Measurements from ENCODE around the gene NOS2.
"Not testable (repeated sequence)": the region's sequence is repeated elsewhere in the genome, so short reads cannot be mapped to it uniquely, and the experiment has no call there.

The NOS2 gene

GRCh38 chr17:27788919-27789318 is 11.4 kb downstream of the NOS2 start:
- DNase-seq (ENCODE audit: low read depth, low spot score) = no peak

DNA sequence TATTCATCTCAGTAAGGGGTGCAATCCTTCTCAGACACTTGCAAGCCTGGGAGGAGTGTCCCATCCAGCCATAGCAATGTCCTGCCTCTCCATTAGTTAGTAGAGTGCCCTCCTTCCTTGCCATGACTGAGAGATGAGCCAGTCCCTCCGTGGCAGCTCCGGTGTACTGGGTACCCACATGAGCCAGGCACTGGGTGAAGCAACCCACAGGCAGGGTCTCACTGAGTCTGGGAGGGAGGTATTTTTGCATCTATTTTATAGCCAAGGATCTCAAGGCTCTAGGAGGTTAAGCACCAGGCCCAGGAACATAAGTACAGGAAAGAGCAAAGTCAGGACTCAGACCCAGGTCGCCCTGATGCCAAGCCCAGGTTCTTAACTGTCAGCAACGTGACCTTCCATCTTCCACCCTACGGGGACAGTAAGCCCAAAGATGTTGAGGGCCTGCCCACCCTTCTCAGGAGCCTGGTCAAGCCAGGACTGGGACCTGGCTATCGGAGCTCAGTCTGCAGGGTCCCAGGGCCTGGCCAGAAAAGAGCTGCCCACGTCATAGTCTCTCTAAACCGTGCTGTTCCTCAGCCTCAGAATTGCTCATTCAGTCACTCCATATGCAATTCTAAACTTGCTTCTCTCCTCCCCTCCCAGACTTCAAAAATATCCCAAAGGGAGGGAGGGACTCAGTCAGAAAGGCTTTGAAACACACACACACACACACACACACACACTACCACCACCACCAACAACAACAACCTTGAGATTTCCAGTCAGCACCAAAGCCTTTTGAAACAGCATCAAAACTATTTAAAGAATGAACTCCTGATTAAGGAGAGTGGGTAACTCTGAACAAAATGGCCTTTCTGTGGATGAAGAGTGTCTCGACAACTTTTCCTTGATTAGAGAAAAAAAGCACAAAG is 16.6 kb downstream of the NOS2 start:
- no peak for DNase-seq (ENCODE audit: low read depth, low spot score)

DNA sequence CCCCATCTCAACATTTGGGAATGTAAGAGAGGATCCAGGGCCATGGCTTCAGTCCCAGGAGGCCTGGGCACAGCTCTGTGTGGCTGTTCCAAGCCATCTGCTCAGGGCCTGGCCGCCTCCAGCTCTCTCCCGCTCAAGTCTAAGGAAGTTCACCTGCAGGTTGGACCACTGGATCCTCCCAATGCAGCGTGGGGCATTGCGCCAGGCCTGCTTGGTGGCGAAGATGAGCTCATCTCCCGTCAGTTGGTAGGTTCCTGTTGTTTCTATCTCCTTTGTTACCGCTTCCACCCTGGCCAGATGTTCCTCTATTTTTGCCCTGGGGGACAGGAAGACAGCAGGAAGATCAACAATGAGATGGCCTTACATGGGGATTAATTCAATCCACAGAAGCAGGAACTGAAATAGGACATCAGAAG is 17.5 kb downstream of the NOS2 start:
- no peak for DNase-seq (ENCODE audit: low read depth, low spot score)

GRCh38 chr17:27780828-27781404 is 19.4 kb downstream of the NOS2 start:
- no peak for DNase-seq (ENCODE audit: low read depth, low spot score)

- DNase-seq (ENCODE audit: low read depth, low spot score) = no peak
Measured at GRCh38 chr17:27780092-27780827, 20.1 kb downstream of the NOS2 start.

- DNase-seq (ENCODE audit: low read depth, low spot score) = no peak
Measured at GRCh38 chr17:27778183-27778582, 22.1 kb downstream of the NOS2 start.

DNA sequence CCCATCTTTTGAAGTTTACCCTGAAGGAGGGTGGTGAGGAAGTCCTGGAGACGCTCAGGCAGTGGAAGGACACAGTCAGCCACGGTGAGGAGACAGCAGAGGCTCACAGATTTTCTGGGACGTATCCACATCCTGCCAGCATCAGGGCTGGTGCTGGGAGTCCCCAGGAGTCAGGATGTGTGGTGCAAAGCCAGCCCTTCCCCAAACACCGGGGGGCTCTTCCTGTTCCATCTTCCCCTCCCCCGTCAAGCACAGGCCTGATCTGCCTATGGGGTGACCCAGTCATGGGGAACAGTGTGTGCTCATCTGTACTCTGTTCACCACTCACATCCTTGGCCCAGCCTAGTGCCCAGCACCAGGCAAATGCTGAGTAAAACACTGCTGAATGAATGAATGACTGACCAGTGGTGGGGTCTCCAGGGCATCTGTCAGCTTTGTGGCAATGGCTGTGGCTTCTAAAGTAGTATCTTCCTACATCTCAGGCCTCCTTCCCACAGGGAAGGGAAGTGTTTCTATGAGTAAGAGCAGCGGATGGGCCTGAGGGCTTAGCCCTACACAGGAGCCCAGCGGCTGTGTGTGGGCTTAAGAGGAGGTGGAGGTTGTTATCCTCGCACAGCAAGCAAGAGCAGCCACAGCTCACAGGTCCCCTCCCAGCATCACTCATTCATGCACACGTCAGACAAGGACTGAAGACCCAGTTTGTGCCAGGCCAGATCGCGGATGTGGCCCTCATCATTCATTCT is 23.3 kb downstream of the NOS2 start:
- DNase-seq (ENCODE audit: low read depth, low spot score) = no peak

DNA sequence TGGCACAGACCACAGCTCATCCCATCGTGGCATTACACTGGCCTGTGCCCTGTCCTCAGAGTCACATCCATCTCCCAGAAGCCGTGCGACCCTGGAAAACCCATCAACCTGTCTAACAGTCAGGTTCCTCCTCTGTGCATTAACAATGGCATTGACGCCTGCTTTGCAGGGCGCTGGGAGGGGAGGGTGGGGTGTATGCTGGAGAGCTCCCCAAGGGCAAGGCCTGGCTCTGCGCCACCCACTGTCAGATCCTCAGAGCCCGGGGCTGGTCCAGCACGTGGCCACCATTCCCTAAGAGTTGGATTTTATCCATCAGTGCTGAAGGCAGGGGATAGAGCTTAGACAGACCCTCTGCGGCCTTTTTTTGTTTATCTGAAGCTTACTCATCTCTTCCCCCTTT is 28.7 kb downstream of the NOS2 start:
- DNase-seq (ENCODE audit: low read depth, low spot score) = no peak

GRCh38 chr17:27770877-27771276 is 29.5 kb downstream of the NOS2 start:
- no peak for DNase-seq (ENCODE audit: low read depth, low spot score)

DNA sequence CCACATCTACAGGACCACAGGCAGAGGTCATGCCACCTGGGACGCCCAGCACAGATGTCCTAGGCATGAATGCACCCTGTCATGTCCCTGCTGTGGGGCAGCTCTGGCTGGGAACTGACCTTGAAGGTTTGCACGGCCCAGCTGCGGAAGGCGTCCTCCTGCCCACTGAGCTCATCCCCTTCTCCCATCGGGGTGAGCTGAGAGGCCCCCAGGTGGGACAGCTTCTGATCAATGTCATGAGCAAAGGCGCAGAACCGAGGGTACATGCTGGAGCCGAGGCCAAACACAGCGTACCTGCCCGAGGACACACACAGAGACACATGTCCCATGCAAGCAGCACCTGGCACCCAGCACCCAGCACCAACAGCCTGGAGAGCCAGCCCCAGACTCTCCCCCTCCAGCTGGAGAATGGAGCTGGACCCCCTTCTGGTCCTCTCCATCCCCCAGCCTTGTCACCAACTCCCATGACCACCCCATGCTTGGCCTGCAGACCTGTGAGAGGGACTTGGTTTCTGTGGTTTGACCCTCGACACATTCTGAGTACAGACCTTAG is 31.4 kb downstream of the NOS2 start:
- DNase-seq (ENCODE audit: low read depth, low spot score) = no peak

DNA sequence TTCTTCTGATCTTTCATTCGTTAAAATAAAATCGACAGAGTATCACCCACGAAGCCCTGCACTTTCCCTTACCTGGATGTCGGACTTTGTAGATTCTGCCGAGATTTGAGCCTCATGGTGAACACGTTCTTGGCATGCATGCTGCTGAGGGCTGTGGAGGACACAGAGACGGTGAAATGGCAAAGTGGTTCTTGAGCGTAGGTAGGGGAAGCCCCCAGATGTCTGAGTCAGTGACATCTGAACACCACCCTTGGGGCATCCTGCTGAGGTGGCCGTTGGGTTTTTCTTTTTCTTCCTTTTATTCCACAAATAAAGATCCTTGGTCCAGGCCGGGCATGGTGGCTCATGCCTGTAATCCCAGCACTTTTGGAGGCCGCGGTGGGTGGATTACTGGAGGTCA is 33.9 kb downstream of the NOS2 start:
- DNase-seq (ENCODE audit: low read depth, low spot score) = no peak

DNA sequence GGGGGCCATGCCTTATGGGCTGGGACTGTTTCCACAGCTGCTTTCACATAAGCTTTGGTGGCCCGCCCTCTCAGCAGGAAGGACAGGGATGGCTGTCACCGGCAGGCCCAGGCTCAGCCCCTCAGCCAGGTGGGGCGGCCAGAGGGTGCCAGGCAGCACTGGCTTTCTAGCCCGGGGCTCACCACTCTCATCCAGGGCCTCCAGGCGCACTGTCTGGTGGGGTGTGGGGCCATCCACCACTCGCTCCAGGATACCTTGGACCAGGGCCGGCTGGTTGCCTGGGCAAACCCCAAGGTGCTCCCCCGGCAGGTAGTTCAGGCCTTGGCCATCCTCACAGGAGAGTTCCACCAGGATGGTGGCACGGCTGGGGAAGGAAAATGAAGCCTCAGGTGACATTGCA is 35.0 kb downstream of the NOS2 start:
- no peak for DNase-seq (ENCODE audit: low read depth, low spot score)

GRCh38 chr17:27764589-27764988 is 35.7 kb downstream of the NOS2 start:
- no peak for DNase-seq (ENCODE audit: low read depth, low spot score)

GRCh38 chr17:27762527-27763305 is 37.6 kb downstream of the NOS2 start:
- no peak for DNase-seq (ENCODE audit: low read depth, low spot score)

GRCh38 chr17:27760931-27761330 is 39.4 kb downstream of the NOS2 start:
- not testable (repeated sequence) for DNase-seq (ENCODE audit: low read depth, low spot score)

- DNase-seq (ENCODE audit: low read depth, low spot score) = no peak
Measured at GRCh38 chr17:27760069-27760885, 40.1 kb downstream of the NOS2 start.

- DNase-seq (ENCODE audit: low read depth, low spot score) = no peak
Measured at GRCh38 chr17:27759528-27759927, 40.8 kb downstream of the NOS2 start.

GRCh38 chr17:27756467-27757371 is 43.6 kb downstream of the NOS2 start:
- DNase-seq (ENCODE audit: low read depth, low spot score) = no peak
